Measurements from ENCODE around the gene FSD1L.

FSD1L gene

DNA sequence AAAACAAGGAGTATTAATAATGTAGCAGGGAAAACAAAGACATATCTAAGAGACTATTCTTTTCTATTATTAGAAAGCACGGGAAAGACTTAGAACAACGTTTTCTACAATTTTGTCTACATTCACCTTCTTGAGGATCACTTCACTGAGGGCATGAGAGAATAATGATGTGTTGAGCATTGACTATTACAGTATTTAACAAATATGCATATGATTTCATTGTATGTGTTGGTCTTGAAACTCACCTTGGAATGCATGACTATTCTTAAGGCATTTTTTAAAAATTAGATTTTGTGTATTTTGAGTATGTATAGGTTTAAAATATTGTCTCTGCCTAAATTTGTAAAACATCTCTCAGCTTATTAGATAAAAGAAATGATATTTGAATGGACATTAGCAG, 1.2 kb downstream of the FSD1L start:
- H3K4me1 ChIP-seq (ENCODE audit: control insufficient read depth in 1 of 2, insufficient read depth in 2 of 2, low read length in 2 of 2) = peaks cover 2 to 6% of the 10 kb centered on the region in 2 experiments

DNA sequence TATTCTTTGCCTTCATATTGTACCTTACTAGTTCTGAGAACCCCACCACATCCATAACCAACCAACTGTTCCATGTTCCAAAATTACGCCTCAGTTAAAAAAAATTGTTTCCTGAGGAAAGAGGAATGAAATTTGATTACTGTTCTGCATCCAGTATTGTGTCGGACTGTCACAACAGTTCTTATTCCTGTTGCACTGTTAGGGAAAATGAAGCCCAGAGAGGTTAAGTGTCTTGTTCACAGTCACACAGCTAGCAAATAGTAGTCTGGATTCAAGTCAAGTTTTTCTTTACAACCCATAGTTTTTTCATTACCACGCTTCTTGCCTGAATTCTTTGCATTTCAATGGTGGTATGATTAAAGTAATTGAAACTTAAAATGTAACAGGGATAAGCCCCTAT, 4.4 kb downstream of the FSD1L start:
- Histone ChIP-seq H3K23ac (ENCODE audit: low read length) (no peak overlapping the region), H3K4me1 (ENCODE audit: control insufficient read depth in 1 of 2, insufficient read depth in 2 of 2, low read length in 2 of 2) (peaks cover 2 to 6% of the 10 kb centered on the region in 2 experiments), H3K27me3 (ENCODE audit: insufficient read depth, low read length) (no peaks in the 10 kb centered on the region), H2AK5ac (ENCODE audit: low read length) (no peak overlapping the region), H2BK5ac (ENCODE audit: low read depth, low read length, poor library complexity) (no peak overlapping the region), H3K4me2 (ENCODE audit: low read length) (no peak overlapping the region), H3K36me3 (ENCODE audit: control insufficient read depth in 1 of 2, insufficient read depth in 2 of 2, low read length in 2 of 2) (no peaks in the 10 kb centered on the region), H3K18ac (ENCODE audit: low read length) (no peak overlapping the region), H2AFZ (ENCODE audit: insufficient read depth, low read length, poor library complexity) (no peak overlapping the region), H2BK120ac (ENCODE audit: insufficient read depth, low read length, poor library complexity) (no peak overlapping the region), H4K12ac (ENCODE audit: low read depth, low read length) (no peak overlapping the region), H4K91ac (ENCODE audit: low read depth, low read length) (no peak overlapping the region), H4K8ac (ENCODE audit: low read depth, low read length) (no peak overlapping the region), H3K9ac (ENCODE audit: low read length) (no peak overlapping the region), H3K9me3 (ENCODE audit: insufficient read depth, low read depth, low read length) (no peaks in the 10 kb centered on the region), H2BK12ac (ENCODE audit: low read length) (no peak overlapping the region), H3K79me2 (ENCODE audit: control insufficient read depth, insufficient read depth, low read length, poor library complexity) (no peaks in the 10 kb centered on the region), H3K4ac (ENCODE audit: low read depth, low read length) (no peak overlapping the region), H3K27ac (ENCODE audit: low read depth, low read length) (no peak overlapping the region), H3K4me3 (ENCODE audit: low read depth, low read length) (no peak overlapping the region), H3K79me1 (ENCODE audit: low read length) (no peaks in the 10 kb centered on the region), H3K14ac (ENCODE audit: low read length) (no peak overlapping the region)
- WGBS (ENCODE audit: extremely low coverage, insufficient coverage, insufficient read length) = no CpG with 5 or more reads among the region's 3 CpGs
- DNase-seq = no peak

More for the DNA sequence above, 1.2 kb downstream of the FSD1L start:
- H3K79me1 ChIP-seq (ENCODE audit: low read length) = no peaks in the 10 kb centered on the region
- H3K4me2 ChIP-seq (ENCODE audit: low read length) = no peak overlapping the region
- WGBS (ENCODE audit: extremely low coverage, insufficient coverage, insufficient read length) = no CpG with 5 or more reads among the region's 2 CpGs
- H4K8ac ChIP-seq (ENCODE audit: low read depth, low read length) = no peak overlapping the region
- no peaks in the 10 kb centered on the region for H3K27me3 ChIP-seq (ENCODE audit: insufficient read depth, low read length)
- no peaks in the 10 kb centered on the region for H3K79me2 ChIP-seq (ENCODE audit: control insufficient read depth, insufficient read depth, low read length, poor library complexity)
- H3K23ac ChIP-seq (ENCODE audit: low read length) = no peak overlapping the region
- no peak overlapping the region for H3K4me3 ChIP-seq (ENCODE audit: low read depth, low read length)
- H2BK120ac ChIP-seq (ENCODE audit: insufficient read depth, low read length, poor library complexity) = no peak overlapping the region
- H3K27ac ChIP-seq (ENCODE audit: low read depth, low read length) = no peak overlapping the region
- H3K9me3 ChIP-seq (ENCODE audit: insufficient read depth, low read depth, low read length) = no peaks in the 10 kb centered on the region
- H3K9ac ChIP-seq (ENCODE audit: low read length) = no peak overlapping the region
- no peak for DNase-seq
- no peaks in the 10 kb centered on the region for H3K36me3 ChIP-seq (ENCODE audit: control insufficient read depth in 1 of 2, insufficient read depth in 2 of 2, low read length in 2 of 2)
- no peak overlapping the region for H2AK5ac ChIP-seq (ENCODE audit: low read length)
- no peak overlapping the region for H2BK12ac ChIP-seq (ENCODE audit: low read length)
- H4K12ac ChIP-seq (ENCODE audit: low read depth, low read length) = no peak overlapping the region
- no peak overlapping the region for H4K91ac ChIP-seq (ENCODE audit: low read depth, low read length)
- no peak overlapping the region for H3K18ac ChIP-seq (ENCODE audit: low read length)
- H3K14ac ChIP-seq (ENCODE audit: low read length) = no peak overlapping the region
- H2AFZ ChIP-seq (ENCODE audit: insufficient read depth, low read length, poor library complexity) = no peak overlapping the region
- H2BK5ac ChIP-seq (ENCODE audit: low read depth, low read length, poor library complexity) = no peak overlapping the region
- no peak overlapping the region for H3K4ac ChIP-seq (ENCODE audit: low read depth, low read length)

DNA sequence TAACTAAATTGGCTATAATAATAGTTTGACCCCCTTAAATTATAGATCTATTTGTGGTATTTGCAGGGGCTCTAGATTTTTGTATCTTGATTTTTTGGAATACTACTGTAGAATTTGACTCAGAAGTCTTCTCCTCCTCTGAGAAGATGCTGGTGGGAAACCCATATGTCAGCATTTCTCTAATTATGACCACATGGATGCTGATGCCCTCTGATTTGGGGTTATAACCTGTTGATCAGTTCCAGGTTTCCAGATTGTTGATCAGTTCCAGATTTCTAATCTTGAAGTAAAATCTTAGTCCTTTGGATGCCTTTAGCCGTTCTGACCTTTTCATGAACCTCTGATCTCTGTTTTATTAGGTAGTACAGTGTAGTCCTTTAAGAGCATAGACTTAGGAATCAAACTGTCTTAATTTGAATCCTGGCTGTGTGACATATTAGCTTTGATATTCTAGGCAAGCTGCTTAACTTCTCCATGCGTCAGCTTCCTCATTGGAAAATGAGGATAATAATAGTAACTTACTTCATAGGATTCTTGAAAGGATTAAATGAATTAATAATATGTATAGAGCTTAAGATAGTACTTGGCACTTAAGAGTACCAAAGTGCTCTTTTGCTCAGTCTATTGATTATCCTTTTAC, 8.1 kb downstream of the FSD1L start:
- no peak overlapping the region for H2AK5ac ChIP-seq (ENCODE audit: low read length)
- no peak overlapping the region for H3K4me2 ChIP-seq (ENCODE audit: low read length)
- H3K23ac ChIP-seq (ENCODE audit: low read length) = no peak overlapping the region
- H3K4ac ChIP-seq (ENCODE audit: low read depth, low read length) = no peak overlapping the region
- H2BK12ac ChIP-seq (ENCODE audit: low read length) = no peak overlapping the region
- H3K79me1 ChIP-seq (ENCODE audit: low read length) = no peaks in the 10 kb centered on the region
- no peak overlapping the region for H4K91ac ChIP-seq (ENCODE audit: low read depth, low read length)
- no peak overlapping the region for H2BK5ac ChIP-seq (ENCODE audit: low read depth, low read length, poor library complexity)
- H3K4me3 ChIP-seq (ENCODE audit: low read depth, low read length) = no peak overlapping the region
- H3K36me3 ChIP-seq (ENCODE audit: control insufficient read depth in 1 of 2, insufficient read depth in 2 of 2, low read length in 2 of 2) = no peaks in the 10 kb centered on the region
- H3K4me1 ChIP-seq (ENCODE audit: control insufficient read depth in 1 of 2, insufficient read depth in 2 of 2, low read length in 2 of 2) = peaks cover 0 to 2% of the 10 kb centered on the region in 2 experiments
- WGBS (ENCODE audit: extremely low coverage, insufficient coverage, insufficient read length) = no CpG with 5 or more reads among the region's 2 CpGs
- H2AFZ ChIP-seq (ENCODE audit: insufficient read depth, low read length, poor library complexity) = no peak overlapping the region
- no peak for DNase-seq
- no peak overlapping the region for H4K8ac ChIP-seq (ENCODE audit: low read depth, low read length)
- no peak overlapping the region for H3K9ac ChIP-seq (ENCODE audit: low read length)
- H3K79me2 ChIP-seq (ENCODE audit: control insufficient read depth, insufficient read depth, low read length, poor library complexity) = no peaks in the 10 kb centered on the region
- H2BK120ac ChIP-seq (ENCODE audit: insufficient read depth, low read length, poor library complexity) = no peak overlapping the region
- no peak overlapping the region for H3K18ac ChIP-seq (ENCODE audit: low read length)
- no peaks in the 10 kb centered on the region for H3K27me3 ChIP-seq (ENCODE audit: insufficient read depth, low read length)
- no peak overlapping the region for H4K12ac ChIP-seq (ENCODE audit: low read depth, low read length)
- no peak overlapping the region for H3K27ac ChIP-seq (ENCODE audit: low read depth, low read length)
- peaks cover 5% of the 10 kb centered on the region for H3K9me3 ChIP-seq (ENCODE audit: insufficient read depth, low read depth, low read length)
- no peak overlapping the region for H3K14ac ChIP-seq (ENCODE audit: low read length)

- peaks cover 0 to 2% of the 10 kb centered on the region in 2 experiments for H3K4me1 ChIP-seq (ENCODE audit: control insufficient read depth in 1 of 2, insufficient read depth in 2 of 2, low read length in 2 of 2)
- no peak for DNase-seq
- peaks cover 5% of the 10 kb centered on the region for H3K9me3 ChIP-seq (ENCODE audit: insufficient read depth, low read depth, low read length)
- H2AK5ac ChIP-seq (ENCODE audit: low read length) = no peak overlapping the region
- no peaks in the 10 kb centered on the region for H3K27me3 ChIP-seq (ENCODE audit: insufficient read depth, low read length)
- H3K36me3 ChIP-seq (ENCODE audit: control insufficient read depth in 1 of 2, insufficient read depth in 2 of 2, low read length in 2 of 2) = no peaks in the 10 kb centered on the region
- H4K91ac ChIP-seq (ENCODE audit: low read depth, low read length) = no peak overlapping the region
- H2BK12ac ChIP-seq (ENCODE audit: low read length) = no peak overlapping the region
- H3K4me3 ChIP-seq (ENCODE audit: low read depth, low read length) = no peak overlapping the region
- WGBS (ENCODE audit: extremely low coverage, insufficient coverage, insufficient read length) = no CpG with 5 or more reads among the region's 15 CpGs
- no peak overlapping the region for H2AFZ ChIP-seq (ENCODE audit: insufficient read depth, low read length, poor library complexity)
- peak overlapping the region; percentile 8 for H3K4ac ChIP-seq (ENCODE audit: low read depth, low read length)
- no peak overlapping the region for H3K18ac ChIP-seq (ENCODE audit: low read length)
- H3K79me1 ChIP-seq (ENCODE audit: low read length) = no peaks in the 10 kb centered on the region
- no peaks in the 10 kb centered on the region for H3K79me2 ChIP-seq (ENCODE audit: control insufficient read depth, insufficient read depth, low read length, poor library complexity)
- H4K8ac ChIP-seq (ENCODE audit: low read depth, low read length) = no peak overlapping the region
- no peak overlapping the region for H2BK120ac ChIP-seq (ENCODE audit: insufficient read depth, low read length, poor library complexity)
- no peak overlapping the region for H3K9ac ChIP-seq (ENCODE audit: low read length)
- no peak overlapping the region for H3K14ac ChIP-seq (ENCODE audit: low read length)
- H4K12ac ChIP-seq (ENCODE audit: low read depth, low read length) = no peak overlapping the region
- H3K27ac ChIP-seq (ENCODE audit: low read depth, low read length) = no peak overlapping the region
- no peak overlapping the region for H3K4me2 ChIP-seq (ENCODE audit: low read length)
- no peak overlapping the region for H3K23ac ChIP-seq (ENCODE audit: low read length)
- no peak overlapping the region for H2BK5ac ChIP-seq (ENCODE audit: low read depth, low read length, poor library complexity)
Observed at GRCh38 chr9:105457560-105458294, 9.9 kb downstream of the FSD1L start.
